Measurements from ENCODE around the gene SPATS2L. TPM values are rescaled to one million over a fixed set of nuclear protein-coding genes. Genes with fewer than 3 reads are reported as not detected.

The SPATS2L gene
- total RNA-seq, 1 experiment from 2014 or later = 47.3 TPM

DNA sequence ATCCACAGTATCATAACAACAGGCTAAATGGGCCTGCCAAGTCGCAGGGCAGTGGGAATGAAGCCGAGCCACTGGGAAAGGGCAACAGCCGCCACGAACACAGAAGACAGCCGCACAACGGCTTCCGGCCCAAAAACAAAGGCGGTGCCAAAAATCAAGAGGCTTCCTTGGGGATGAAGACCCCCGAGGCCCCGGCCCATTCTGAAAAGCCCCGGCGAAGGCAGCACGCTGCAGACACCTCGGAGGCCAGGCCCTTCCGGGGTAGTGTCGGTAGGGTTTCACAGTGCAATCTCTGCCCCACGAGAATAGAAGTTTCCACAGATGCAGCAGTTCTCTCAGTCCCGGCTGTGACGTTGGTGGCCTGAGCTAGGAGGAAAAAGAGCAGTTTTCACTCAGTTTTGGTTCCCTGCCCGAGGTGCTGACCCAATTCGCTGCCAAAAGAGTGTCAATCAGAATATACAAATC, 171.2 kb downstream of the SPATS2L start:
- Mint-ChIP-seq H3K9me3 (no peaks in the 10 kb centered on the region), H3K36me3 (ENCODE audit: insufficient read depth in 1 of 3, low read depth in 3 of 3) (peaks cover 16 to 52% (median 24%) of the 10 kb centered on the region in 3 experiments), H3K4me3 (no peak overlapping the region), H3K27ac (peak overlapping the region in 1 of 3 experiments; percentile 34; a peak in 2 of 7 replicates), H3K27me3 (ENCODE audit: low read depth) (no peaks in the 10 kb centered on the region), H3K4me1 (peaks cover 31 to 36% of the 10 kb centered on the region in 2 experiments)
- no peak overlapping the region for H4K91ac ChIP-seq (ENCODE audit: insufficient read length, low read depth, low read length)
- no peak overlapping the region for H4K5ac ChIP-seq (ENCODE audit: insufficient read length, low read depth, low read length)
- H3K9me3 ChIP-seq (ENCODE audit: control insufficient read depth, low read depth, low read length) = no peaks in the 10 kb centered on the region
- no peak overlapping the region for H2BK20ac ChIP-seq (ENCODE audit: low read depth, low read length, poor library complexity, severe bottlenecking)
- H2BK15ac ChIP-seq (ENCODE audit: low read depth, low read length) = no peak overlapping the region
- no peak overlapping the region for H2BK120ac ChIP-seq (ENCODE audit: low read depth, low read length, poor library complexity, severe bottlenecking)
- no peak overlapping the region for H4K8ac ChIP-seq (replicated peaks; ENCODE audit: insufficient read length, low read depth, low read length)
- H3K56ac ChIP-seq (ENCODE audit: insufficient read length, low read depth, low read length) = no peak overlapping the region
- peaks cover 4% of the 10 kb centered on the region for H3K4me1 ChIP-seq (ENCODE audit: insufficient read depth, low read length)
- no peaks in the 10 kb centered on the region for H3K27me3 ChIP-seq (ENCODE audit: insufficient read depth, low read length)
- no peak overlapping the region for H3T11ph ChIP-seq (ENCODE audit: low read length)
- H3K4me2 ChIP-seq (ENCODE audit: insufficient read depth, insufficient read length, low read length) = no peak overlapping the region
- no peak overlapping the region for H3K14ac ChIP-seq (ENCODE audit: insufficient read depth, low read length)
- H3K79me1 ChIP-seq (ENCODE audit: insufficient read depth, low read depth, low read length, poor library complexity, severe bottlenecking) = no peaks in the 10 kb centered on the region
- no CpG with 5 or more reads among the region's 21 CpGs for WGBS (ENCODE audit: extremely low coverage, insufficient read length, low lambda C conversion rate)
- no peak overlapping the region for H2BK12ac ChIP-seq (ENCODE audit: insufficient read length, low read depth, low read length)
- no peaks in the 10 kb centered on the region for H3K23me2 ChIP-seq (ENCODE audit: insufficient read length, low read depth, low read length, poor library complexity, severe bottlenecking)
- H4K20me1 ChIP-seq (ENCODE audit: control insufficient read depth, insufficient read depth, insufficient read length) = no peaks in the 10 kb centered on the region
- H3K4ac ChIP-seq (ENCODE audit: low read depth, low read length) = no peak overlapping the region
- no peak overlapping the region for H2AFZ ChIP-seq (ENCODE audit: low read length)
- no peak overlapping the region for H2BK5ac ChIP-seq (ENCODE audit: insufficient read length, low read length)
- TF ChIP-seq, protein P1, sequence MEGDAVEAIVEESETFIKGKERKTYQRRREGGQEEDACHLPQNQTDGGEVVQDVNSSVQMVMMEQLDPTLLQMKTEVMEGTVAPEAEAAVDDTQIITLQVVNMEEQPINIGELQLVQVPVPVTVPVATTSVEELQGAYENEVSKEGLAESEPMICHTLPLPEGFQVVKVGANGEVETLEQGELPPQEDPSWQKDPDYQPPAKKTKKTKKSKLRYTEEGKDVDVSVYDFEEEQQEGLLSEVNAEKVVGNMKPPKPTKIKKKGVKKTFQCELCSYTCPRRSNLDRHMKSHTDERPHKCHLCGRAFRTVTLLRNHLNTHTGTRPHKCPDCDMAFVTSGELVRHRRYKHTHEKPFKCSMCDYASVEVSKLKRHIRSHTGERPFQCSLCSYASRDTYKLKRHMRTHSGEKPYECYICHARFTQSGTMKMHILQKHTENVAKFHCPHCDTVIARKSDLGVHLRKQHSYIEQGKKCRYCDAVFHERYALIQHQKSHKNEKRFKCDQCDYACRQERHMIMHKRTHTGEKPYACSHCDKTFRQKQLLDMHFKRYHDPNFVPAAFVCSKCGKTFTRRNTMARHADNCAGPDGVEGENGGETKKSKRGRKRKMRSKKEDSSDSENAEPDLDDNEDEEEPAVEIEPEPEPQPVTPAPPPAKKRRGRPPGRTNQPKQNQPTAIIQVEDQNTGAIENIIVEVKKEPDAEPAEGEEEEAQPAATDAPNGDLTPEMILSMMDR (conservative IDR thresholded peaks at IDR 0.05) = no peak
- H3K79me2 ChIP-seq (ENCODE audit: insufficient read depth, low read length) = no peaks in the 10 kb centered on the region
- no peak overlapping the region for H3K9ac ChIP-seq (ENCODE audit: extremely low read depth, insufficient read length, low read length)
- DNase-seq = no peak
- H3K27ac ChIP-seq (ENCODE audit: insufficient read length, low read depth, low read length) = no peak overlapping the region
- H3K18ac ChIP-seq (ENCODE audit: insufficient read length, low read depth, low read length) = no peak overlapping the region
- no peak overlapping the region for H2AK5ac ChIP-seq (ENCODE audit: insufficient read length, low read length)
- H3K23ac ChIP-seq (ENCODE audit: insufficient read length, low read depth, low read length) = no peak overlapping the region
